ENCODE data around the gene ABI1. TPM values are rescaled to one million over a fixed set of nuclear protein-coding genes. Genes with fewer than 3 reads are reported as not detected.

Gene ABI1
- total and polyA plus RNA-seq, 2 of the 13 experiments (the other 11 are each of a cell fraction or from before 2014, with no cell fraction given): 20.9 to 22.9 TPM

GRCh38 chr10:26743091-26743490 lies 117.7 kb downstream of the ABI1 start:
- POLR2A ChIA-PET: no interaction called here

More at GRCh38 chr10:26743091-26743490, 117.7 kb downstream of the ABI1 start:
- no peak overlapping the region for H2AFZ ChIP-seq (ENCODE audit: low read length)
- peaks cover 4 to 39% of the 10 kb centered on the region in 2 experiments; a peak in 4 of 5 replicates for H3K36me3 ChIP-seq (replicated peaks in 1 of 2; ENCODE audit: control insufficient read depth in 1 of 2, insufficient read depth in 2 of 2, low read length in 2 of 2)
- H3K27me3 ChIP-seq (ENCODE audit: control insufficient read depth in 1 of 2, insufficient read depth in 2 of 2, low read length in 2 of 2): no peaks in the 10 kb centered on the region
- H4K20me1 ChIP-seq (ENCODE audit: insufficient read depth, low read length): no peaks in the 10 kb centered on the region
- no peak overlapping the region for H3K27ac ChIP-seq (ENCODE audit: extremely low read length, insufficient read depth, low read length)
- 96% methylated on average over 2 of the region's 2 CpGs for WGBS (ENCODE audit: low lambda C conversion rate)
- no peaks in the 10 kb centered on the region for H3K9me3 ChIP-seq (ENCODE audit: low read length)
- no peaks in the 10 kb centered on the region for H3K79me2 ChIP-seq (ENCODE audit: insufficient read depth, low read length)
- no peak for FAIRE-seq
- H3K4me3 ChIP-seq (replicated peaks in 1 of 3; ENCODE audit: insufficient read depth in 1 of 3, low read depth in 2 of 3, low read length in 3 of 3): no peak overlapping the region
- H3K4me1 ChIP-seq (ENCODE audit: insufficient read depth, low read length): peaks cover 8% of the 10 kb centered on the region
- no peak for ATAC-seq
- BruUV-seq (replicated peaks): no TSS peak
- DNase-seq (ENCODE audit: low spot score): no peak
- intact Hi-C loops (cut with micrococcal nuclease; ENCODE audit: unreplicated experiment) (no loop called here), in situ Hi-C loops (cut with HindIII; ENCODE audit: extremely low pct_ligation_motif_present, low pct_unique_long_range_greater_than_20kb) (no loop called here)
- TF ChIP-seq, protein P1, sequence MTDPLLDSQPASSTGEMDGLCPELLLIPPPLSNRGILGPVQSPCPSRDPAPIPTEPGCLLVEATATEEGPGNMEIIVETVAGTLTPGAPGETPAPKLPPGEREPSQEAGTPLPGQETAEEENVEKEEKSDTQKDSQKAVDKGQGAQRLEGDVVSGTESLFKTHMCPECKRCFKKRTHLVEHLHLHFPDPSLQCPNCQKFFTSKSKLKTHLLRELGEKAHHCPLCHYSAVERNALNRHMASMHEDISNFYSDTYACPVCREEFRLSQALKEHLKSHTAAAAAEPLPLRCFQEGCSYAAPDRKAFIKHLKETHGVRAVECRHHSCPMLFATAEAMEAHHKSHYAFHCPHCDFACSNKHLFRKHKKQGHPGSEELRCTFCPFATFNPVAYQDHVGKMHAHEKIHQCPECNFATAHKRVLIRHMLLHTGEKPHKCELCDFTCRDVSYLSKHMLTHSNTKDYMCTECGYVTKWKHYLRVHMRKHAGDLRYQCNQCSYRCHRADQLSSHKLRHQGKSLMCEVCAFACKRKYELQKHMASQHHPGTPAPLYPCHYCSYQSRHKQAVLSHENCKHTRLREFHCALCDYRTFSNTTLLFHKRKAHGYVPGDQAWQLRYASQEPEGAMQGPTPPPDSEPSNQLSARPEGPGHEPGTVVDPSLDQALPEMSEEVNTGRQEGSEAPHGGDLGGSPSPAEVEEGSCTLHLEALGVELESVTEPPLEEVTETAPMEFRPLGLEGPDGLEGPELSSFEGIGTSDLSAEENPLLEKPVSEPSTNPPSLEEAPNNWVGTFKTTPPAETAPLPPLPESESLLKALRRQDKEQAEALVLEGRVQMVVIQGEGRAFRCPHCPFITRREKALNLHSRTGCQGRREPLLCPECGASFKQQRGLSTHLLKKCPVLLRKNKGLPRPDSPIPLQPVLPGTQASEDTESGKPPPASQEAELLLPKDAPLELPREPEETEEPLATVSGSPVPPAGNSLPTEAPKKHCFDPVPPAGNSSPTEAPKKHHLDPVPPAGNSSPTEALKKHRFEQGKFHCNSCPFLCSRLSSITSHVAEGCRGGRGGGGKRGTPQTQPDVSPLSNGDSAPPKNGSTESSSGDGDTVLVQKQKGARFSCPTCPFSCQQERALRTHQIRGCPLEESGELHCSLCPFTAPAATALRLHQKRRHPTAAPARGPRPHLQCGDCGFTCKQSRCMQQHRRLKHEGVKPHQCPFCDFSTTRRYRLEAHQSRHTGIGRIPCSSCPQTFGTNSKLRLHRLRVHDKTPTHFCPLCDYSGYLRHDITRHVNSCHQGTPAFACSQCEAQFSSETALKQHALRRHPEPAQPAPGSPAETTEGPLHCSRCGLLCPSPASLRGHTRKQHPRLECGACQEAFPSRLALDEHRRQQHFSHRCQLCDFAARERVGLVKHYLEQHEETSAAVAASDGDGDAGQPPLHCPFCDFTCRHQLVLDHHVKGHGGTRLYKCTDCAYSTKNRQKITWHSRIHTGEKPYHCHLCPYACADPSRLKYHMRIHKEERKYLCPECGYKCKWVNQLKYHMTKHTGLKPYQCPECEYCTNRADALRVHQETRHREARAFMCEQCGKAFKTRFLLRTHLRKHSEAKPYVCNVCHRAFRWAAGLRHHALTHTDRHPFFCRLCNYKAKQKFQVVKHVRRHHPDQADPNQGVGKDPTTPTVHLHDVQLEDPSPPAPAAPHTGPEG (CRISPR knock-in tag; IDR thresholded peaks at IDR 0.05): no peak
- TF ChIP-seq SRSF1 (optimal IDR thresholded peaks at IDR 0.05; ENCODE audit: low read depth, low read length): no peak
- no peak for TF ChIP-seq ZNF20 (CRISPR knock-in tag; IDR thresholded peaks at IDR 0.05)
- TF ChIP-seq ZNF362 (CRISPR knock-in tag; IDR thresholded peaks at IDR 0.05; ENCODE audit: borderline replicate concordance): no peak
- TF ChIP-seq ZNF782 (CRISPR knock-in tag; IDR thresholded peaks at IDR 0.05; ENCODE audit: borderline replicate concordance): no peak
- no peak for TF ChIP-seq SPEN (CRISPR knock-in tag; IDR thresholded peaks at IDR 0.05; ENCODE audit: low read depth)
- H3K4me2 ChIP-seq (ENCODE audit: low read depth, low read length): no peak overlapping the region
- CTCF ChIA-PET (ENCODE audit: low intra/inter-chr PET ratio, low total read pairs): no interaction called here
- H3K9ac ChIP-seq (ENCODE audit: insufficient read depth, low read depth, low read length): no peak overlapping the region
